Smooth muscle cell (in vitro differentiated cells): ENCODE data around the gene SLC12A7. TPM values are rescaled to one million over a fixed set of nuclear protein-coding genes. Genes with fewer than 3 reads are reported as not detected.

Experiments used
- DNase-seq: peaks from one replicate; lab custom pipeline; 2025; ENCODE audit not compliant: unreplicated experiment; lab: John Stamatoyannopoulos, UW
- H2AFZ ChIP-seq: fragments of 200-600 bp; sonication (generic); 2 replicates; pipeline ENCODE4 v1.6.0; 2016; ENCODE audit warnings: antibody characterized with exemption, low read depth, mild to moderate bottlenecking
- H3F3A ChIP-seq: fragments of 200-600 bp; sonication (generic); 2 replicates; pipeline ENCODE4 v1.6.0; 2017; ENCODE audit warnings: antibody characterized with exemption, low read depth
- H3K27ac ChIP-seq: fragments of 200-600 bp; sonication (generic); 2 replicates; pipeline ENCODE4 v1.5.1; 2016; ENCODE audit warnings: low read depth, mild to moderate bottlenecking
- H3K27me3 ChIP-seq: fragments of 200-600 bp; sonication (generic); 2 replicates; pipeline ENCODE4 v1.6.1; 2016; ENCODE audit warnings: low read depth, mild to moderate bottlenecking
- H3K36me3 ChIP-seq: fragments of 200-600 bp; sonication (generic); 2 replicates; pipeline ENCODE4 v1.5.1; 2016; ENCODE audit warnings: low read depth
- H3K4me1 ChIP-seq: fragments of 200-600 bp; sonication (generic); 2 replicates; pipeline ENCODE4 v1.5.1; 2016; ENCODE audit warnings: low read depth
- H3K4me2 ChIP-seq: fragments of 200-600 bp; sonication (generic); 2 replicates; pipeline ENCODE4 v1.6.0; 2016; ENCODE audit warnings: mild to moderate bottlenecking
- H3K4me3 ChIP-seq: fragments of 200-600 bp; sonication (generic); 2 replicates; pipeline ENCODE4 v1.5.1; 2016; ENCODE audit warnings: mild to moderate bottlenecking
- H3K79me2 ChIP-seq: fragments of 200-600 bp; sonication (generic); 2 replicates; pipeline ENCODE4 v1.6.0; 2016; ENCODE audit warnings: low read depth, mild to moderate bottlenecking
- H3K9ac ChIP-seq: fragments of 200-600 bp; sonication (generic); 2 replicates; pipeline ENCODE4 v1.6.0; 2016; ENCODE audit warnings: low read depth
- H3K9me3 ChIP-seq: fragments of 200-600 bp; sonication (generic); replicated peaks from 2 replicates; pipeline ENCODE4 v1.5.1; 2016; ENCODE audit warnings: low read depth
- H4K20me1 ChIP-seq: fragments of 200-600 bp; sonication (generic); 2 replicates; pipeline ENCODE4 v1.6.0; 2016; ENCODE audit warnings: low read depth
- WGBS: methylation state at CpG from one replicate; pipeline ENCODE4 v1.1.7; 2016; ENCODE audit warnings: low lambda C conversion rate; 5-methylcytosine and 5-hydroxymethylcytosine counted together
- polyA plus RNA-seq: library from polyadenylated mRNA; unstranded; fragments of >200 nt; fragmentation: Nextera tagmentation; extraction: Ambion mirVana; gene quantifications from 2 replicates; pipeline ENCODE4 v1.2.1, GENCODE V29; 2016
- total RNA-seq: library from RNA; depleted of rRNA; stranded (reverse); fragments of >200 nt; gene quantifications from 2 replicates; pipeline ENCODE4 v1.2.3, GENCODE V29; 2014
- TF ChIP-seq, protein P1 (sequence below): fragments of 200-600 bp; sonication (generic); IDR thresholded peaks from 2 replicates; pipeline ENCODE4 v1.5.1; 2017; ENCODE audit warnings: borderline replicate concordance, mild to moderate bottlenecking, antibody characterized with exemption; ENCODE audit not compliant: insufficient read depth, poor library complexity, severe bottlenecking

SLC12A7 gene
- total and polyA plus RNA-seq, 2 experiments from 2014 or later = 6.1 to 15.2 TPM

DNA sequence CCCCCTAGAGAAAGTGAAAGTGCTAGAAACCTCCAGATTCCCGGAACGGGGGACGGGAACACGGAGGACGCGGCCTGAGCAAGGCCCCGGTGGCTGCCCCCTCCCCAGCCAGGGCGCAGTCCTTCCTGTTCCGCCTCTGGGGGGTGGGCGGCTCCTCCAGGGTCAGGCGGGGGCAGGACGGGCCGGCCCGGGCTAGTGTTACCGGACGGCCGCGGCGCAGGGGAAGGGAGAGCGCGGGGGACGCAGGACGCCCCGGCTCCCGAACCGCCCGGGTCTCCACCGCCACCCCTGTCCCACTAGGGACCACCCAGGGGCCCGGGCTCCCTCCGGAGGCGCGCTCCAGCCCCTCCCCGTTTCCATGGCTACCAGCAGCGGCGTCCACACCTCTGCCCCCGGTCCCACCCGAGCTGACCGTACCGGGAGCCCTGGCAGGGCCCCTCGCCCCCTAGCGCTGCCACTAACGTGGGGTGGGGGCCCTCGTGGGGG, 579 bp downstream of the SLC12A7 start:
- H3K4me3 ChIP-seq = peak overlapping the region; percentile 83
- no peak for DNase-seq
- H3K79me2 ChIP-seq = peaks cover 3% of the 10 kb centered on the region
- H3K9me3 ChIP-seq = no peaks in the 10 kb centered on the region
- H2AFZ ChIP-seq = peak overlapping the region; percentile 45
- H3K36me3 ChIP-seq = no peaks in the 10 kb centered on the region
- H3F3A ChIP-seq = no peaks in the 10 kb centered on the region
- H3K27ac ChIP-seq = no peak overlapping the region
- H3K27me3 ChIP-seq = no peaks in the 10 kb centered on the region
- TF ChIP-seq, protein P1, sequence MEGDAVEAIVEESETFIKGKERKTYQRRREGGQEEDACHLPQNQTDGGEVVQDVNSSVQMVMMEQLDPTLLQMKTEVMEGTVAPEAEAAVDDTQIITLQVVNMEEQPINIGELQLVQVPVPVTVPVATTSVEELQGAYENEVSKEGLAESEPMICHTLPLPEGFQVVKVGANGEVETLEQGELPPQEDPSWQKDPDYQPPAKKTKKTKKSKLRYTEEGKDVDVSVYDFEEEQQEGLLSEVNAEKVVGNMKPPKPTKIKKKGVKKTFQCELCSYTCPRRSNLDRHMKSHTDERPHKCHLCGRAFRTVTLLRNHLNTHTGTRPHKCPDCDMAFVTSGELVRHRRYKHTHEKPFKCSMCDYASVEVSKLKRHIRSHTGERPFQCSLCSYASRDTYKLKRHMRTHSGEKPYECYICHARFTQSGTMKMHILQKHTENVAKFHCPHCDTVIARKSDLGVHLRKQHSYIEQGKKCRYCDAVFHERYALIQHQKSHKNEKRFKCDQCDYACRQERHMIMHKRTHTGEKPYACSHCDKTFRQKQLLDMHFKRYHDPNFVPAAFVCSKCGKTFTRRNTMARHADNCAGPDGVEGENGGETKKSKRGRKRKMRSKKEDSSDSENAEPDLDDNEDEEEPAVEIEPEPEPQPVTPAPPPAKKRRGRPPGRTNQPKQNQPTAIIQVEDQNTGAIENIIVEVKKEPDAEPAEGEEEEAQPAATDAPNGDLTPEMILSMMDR = no peak
- peak overlapping the region; percentile 84 for H3K4me2 ChIP-seq
- H4K20me1 ChIP-seq = peaks cover 35% of the 10 kb centered on the region
- 0% methylated on average over 9 of the region's 43 CpGs for WGBS
- no peaks in the 10 kb centered on the region for H3K4me1 ChIP-seq
- peak overlapping the region; percentile 66 for H3K9ac ChIP-seq

DNA sequence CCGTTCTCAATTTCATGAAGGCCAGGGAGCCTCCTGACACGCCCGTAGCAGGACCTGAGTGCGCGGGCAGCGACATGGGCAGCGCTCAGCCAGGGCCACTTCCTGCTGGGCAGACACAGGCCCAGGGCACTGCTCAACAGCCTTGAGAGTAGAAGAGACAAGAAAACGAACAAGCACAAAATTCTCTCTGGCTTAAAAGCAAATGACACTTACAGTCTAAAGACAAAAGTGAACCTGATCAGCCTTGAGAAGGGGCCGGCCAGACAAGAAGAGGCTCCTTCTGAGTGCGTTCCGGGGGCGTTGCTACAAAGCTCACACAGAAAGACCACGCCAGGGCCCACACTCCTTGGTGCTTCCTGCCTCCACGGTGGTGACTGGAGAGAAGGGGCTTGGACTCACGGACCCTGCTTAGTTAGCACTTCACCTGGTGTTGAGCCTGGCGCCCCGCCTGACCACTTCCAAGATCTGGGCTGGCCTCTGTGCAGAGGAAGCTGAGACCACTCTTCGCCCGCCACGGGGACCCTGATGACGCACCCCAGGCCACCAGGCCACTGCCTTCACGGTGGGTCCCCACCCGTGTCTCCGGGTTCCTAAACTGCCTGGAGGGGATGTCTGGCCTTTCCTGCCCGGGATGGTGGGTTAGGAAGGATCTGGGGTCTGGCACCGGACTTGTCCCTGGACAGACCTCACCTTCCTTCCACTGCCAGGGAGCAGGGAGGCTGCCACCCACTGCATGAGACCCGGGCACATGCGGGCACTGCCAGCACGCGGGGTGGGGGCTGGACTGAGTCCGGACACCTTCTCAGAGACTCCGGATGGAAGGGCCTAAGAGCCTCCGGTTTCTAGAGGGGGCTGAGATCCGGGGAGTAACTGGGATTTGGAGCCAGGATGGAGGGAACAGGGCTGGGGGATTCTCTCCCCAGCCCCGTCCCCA, 1.3 kb downstream of the SLC12A7 start:
- 77% methylated on average over 34 of the region's 35 CpGs for WGBS
- no peak for DNase-seq

DNA sequence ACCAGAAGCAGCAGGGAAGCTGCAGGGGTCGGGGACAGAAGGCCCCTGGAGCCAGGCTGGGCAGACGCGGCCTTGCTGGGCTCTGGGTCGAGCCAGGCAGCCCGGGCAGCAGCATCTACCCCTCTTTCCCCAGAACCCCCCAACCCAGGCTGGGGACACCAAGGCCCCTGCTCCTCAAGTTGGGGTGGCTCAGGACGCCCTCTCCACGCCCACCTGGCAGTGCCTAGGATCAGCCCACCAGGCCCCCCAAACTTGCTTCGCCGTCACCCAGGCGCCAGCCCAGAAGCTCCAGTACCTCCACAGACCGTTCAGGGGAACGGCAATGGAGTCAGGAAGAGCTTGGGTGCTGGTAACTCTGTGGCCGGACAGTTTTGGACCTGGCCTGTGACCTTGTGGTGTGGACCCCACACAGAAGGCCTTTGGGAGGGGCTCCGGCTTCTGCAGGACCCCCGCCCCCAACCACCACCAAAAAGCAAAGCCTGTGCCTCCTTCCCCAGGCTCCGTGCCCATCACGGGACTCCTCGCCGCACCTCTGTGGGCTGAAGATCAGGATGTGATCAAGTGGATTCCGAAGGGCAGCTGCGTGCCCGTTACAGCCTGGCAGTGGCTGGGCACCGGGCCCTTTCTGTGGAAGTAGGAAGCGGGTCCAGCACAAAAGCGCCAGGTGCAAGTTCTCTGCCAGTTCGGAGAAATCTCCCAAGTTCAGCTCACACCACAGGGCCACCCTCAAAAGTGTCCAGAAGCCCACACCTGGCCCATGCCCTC, 2.1 kb downstream of the SLC12A7 start:
- peaks cover 41% of the 10 kb centered on the region for H4K20me1 ChIP-seq
- peaks cover 3% of the 10 kb centered on the region for H3K79me2 ChIP-seq
- H3K27ac ChIP-seq = no peak overlapping the region
- peak overlapping the region; percentile 83 for H3K4me3 ChIP-seq
- H3K9ac ChIP-seq = no peak overlapping the region
- no peak overlapping the region for H3K4me2 ChIP-seq
- H2AFZ ChIP-seq = no peak overlapping the region
- no peak for DNase-seq
- TF ChIP-seq, protein P1 = no peak
- WGBS = 95% methylated on average over 26 of the region's 26 CpGs
- no peaks in the 10 kb centered on the region for H3K27me3 ChIP-seq
- H3K9me3 ChIP-seq = no peaks in the 10 kb centered on the region
- H3F3A ChIP-seq = no peaks in the 10 kb centered on the region
- H3K4me1 ChIP-seq = no peaks in the 10 kb centered on the region
- no peaks in the 10 kb centered on the region for H3K36me3 ChIP-seq

More for the DNA sequence above, 1.3 kb downstream of the SLC12A7 start:
- Histone ChIP-seq H4K20me1 (peaks cover 35% of the 10 kb centered on the region), H2AFZ (no peak overlapping the region), H3K9ac (peak overlapping the region; percentile 66), H3K36me3 (no peaks in the 10 kb centered on the region), H3K79me2 (peaks cover 3% of the 10 kb centered on the region), H3K4me2 (peak overlapping the region; percentile 84), H3K4me1 (no peaks in the 10 kb centered on the region), H3K9me3 (no peaks in the 10 kb centered on the region), H3K27me3 (no peaks in the 10 kb centered on the region), H3F3A (no peaks in the 10 kb centered on the region), H3K27ac (no peak overlapping the region), H3K4me3 (peak overlapping the region; percentile 83)
- TF ChIP-seq, protein P1 = no peak
